SH-SY5Y (cell line): ENCODE measurements around the gene CYTH3.

Experiments used
- GATA2 ChIP-seq: IDR thresholded peaks from 2 replicates; pipeline ENCODE4 v1.6.1; 2011; ENCODE audit warnings: mild to moderate bottlenecking, low read depth, low read length
- GATA3 ChIP-seq: IDR thresholded peaks from 2 replicates; pipeline ENCODE4 v1.6.1; 2011; ENCODE audit warnings: low read depth, mild to moderate bottlenecking, low read length, moderate library complexity

- TF ChIP-seq GATA3 (peak; percentile 94), GATA2 (peak; percentile 92)
These were observed 66.3 kb downstream of the CYTH3 start for GRCh38 chr7:6205971-6206660.
